Hepatocyte (in vitro differentiated cells): ENCODE data around the gene IAH1.

Experiments
- CTCF ChIP-seq: fragments of 200-600 bp; sonication (generic); IDR thresholded peaks from 2 replicates; pipeline ENCODE4 v1.5.1; 2016; ENCODE audit warnings: antibody characterized with exemption, mild to moderate bottlenecking; ENCODE audit not compliant: poor library complexity
- EZH2 ChIP-seq: fragments of 200-600 bp; sonication (generic); IDR thresholded peaks from 2 replicates; pipeline ENCODE4 v1.6.1; 2016; ENCODE audit warnings: antibody characterized with exemption, mild to moderate bottlenecking, borderline replicate concordance
- EZH2phosphoT487 ChIP-seq: fragments of 200-600 bp; sonication (generic); IDR thresholded peaks from one replicate; pipeline ENCODE4 v1.6.1; 2018; ENCODE audit warnings: antibody characterized with exemption, mild to moderate bottlenecking, low read depth, moderate library complexity; ENCODE audit not compliant: unreplicated experiment, severe bottlenecking

GRCh38 chr2:9430316-9431293 lies 43.7 kb upstream of the IAH1 start:
- TF ChIP-seq CTCF: no peak
- TF ChIP-seq EZH2phosphoT487: no peak
- no peak for TF ChIP-seq EZH2
